Ectodermal cell (in vitro differentiated cells): ENCODE measurements around the gene PRRG4.
"Not testable (repeated sequence)": the region's sequence is repeated elsewhere in the genome, so short reads cannot be mapped to it uniquely, and the experiment has no call there.

ENCODE experiments used
- H3K27ac ChIP-seq: 2 replicates; pipeline ENCODE4 v1.7.0; 2013; ENCODE audit warnings: mild to moderate bottlenecking, low read depth, low read length; ENCODE audit not compliant: insufficient read depth, poor library complexity, severe bottlenecking
- H3K27me3 ChIP-seq: 2 replicates; pipeline ENCODE4 v1.7.0; 2013; ENCODE audit warnings: mild to moderate bottlenecking, low read length; ENCODE audit not compliant: insufficient read depth, control insufficient read depth, poor library complexity, severe bottlenecking
- H3K36me3 ChIP-seq: one replicate; pipeline ENCODE4 v1.7.0; 2013; ENCODE audit warnings: low read length; ENCODE audit not compliant: control insufficient read depth, insufficient read depth
- H3K4me1 ChIP-seq: one replicate; pipeline ENCODE4 v1.7.0; 2013; ENCODE audit warnings: low read length; ENCODE audit not compliant: control insufficient read depth, insufficient read depth
- H3K4me3 ChIP-seq: 2 replicates; pipeline ENCODE4 v1.7.0; 2013; ENCODE audit warnings: low read depth, low read length, control low read depth; ENCODE audit not compliant: insufficient read depth
- H3K9me3 ChIP-seq: 2 replicates; pipeline ENCODE4 v1.7.0; 2013; ENCODE audit warnings: mild to moderate bottlenecking, low read length, moderate library complexity; ENCODE audit not compliant: control insufficient read depth
- WGBS, 2 experiments: methylation state at CpG; one replicate each; pipeline ENCODE4 v1.1.7; 2013; ENCODE audit warnings: missing lambda C conversion rate in 2 of 2; 5-methylcytosine and 5-hydroxymethylcytosine counted together

Gene PRRG4

DNA sequence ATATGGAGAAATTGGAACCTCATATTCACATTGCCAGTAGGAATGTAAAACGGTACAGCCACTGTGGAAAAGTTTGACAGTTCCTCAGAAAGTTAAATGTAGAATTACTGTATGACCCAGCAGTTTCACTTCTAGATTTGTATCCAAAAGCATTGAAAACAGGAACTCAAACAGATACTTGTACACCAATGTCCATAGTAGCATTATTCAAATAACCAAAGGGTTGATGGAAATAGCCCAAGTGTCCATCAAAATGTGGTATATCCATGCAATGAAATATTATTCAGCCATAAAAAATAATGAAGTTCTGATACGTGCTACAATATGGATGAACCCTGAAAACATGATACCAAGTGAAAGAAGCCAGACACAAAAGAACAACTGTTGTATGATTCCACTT is 17.8 kb downstream of the PRRG4 start:
- no peaks in the 10 kb centered on the region for H3K36me3 ChIP-seq
- H3K9me3 ChIP-seq: no peaks in the 10 kb centered on the region
- 88 to 90% methylated on average over 1 to 2 of the region's 2 CpGs for WGBS, 2 experiments
- H3K4me3 ChIP-seq: no peak overlapping the region
- H3K27ac ChIP-seq: no peak overlapping the region
- H3K27me3 ChIP-seq: no peaks in the 10 kb centered on the region
- no peaks in the 10 kb centered on the region for H3K4me1 ChIP-seq

DNA sequence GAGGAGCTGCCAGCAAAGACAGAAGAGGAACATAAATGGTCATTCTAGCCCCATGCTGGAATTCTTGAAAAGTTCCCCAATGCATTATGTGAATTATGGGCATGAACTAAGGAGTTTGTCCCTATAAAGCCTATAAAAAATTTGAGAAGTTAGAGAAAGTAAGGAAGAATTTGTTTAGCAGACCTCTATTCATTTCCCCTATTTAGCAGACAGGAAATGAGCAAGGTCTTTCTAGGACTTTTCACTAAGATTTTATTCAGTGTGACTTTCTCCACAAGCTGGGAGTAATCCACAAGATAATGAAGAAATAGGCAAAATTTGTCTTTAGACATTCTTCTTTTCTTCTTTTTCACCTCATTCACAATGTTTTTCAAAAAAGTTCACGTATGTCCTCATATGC is 20.0 kb downstream of the PRRG4 start:
- H3K27ac ChIP-seq: no peak overlapping the region

DNA sequence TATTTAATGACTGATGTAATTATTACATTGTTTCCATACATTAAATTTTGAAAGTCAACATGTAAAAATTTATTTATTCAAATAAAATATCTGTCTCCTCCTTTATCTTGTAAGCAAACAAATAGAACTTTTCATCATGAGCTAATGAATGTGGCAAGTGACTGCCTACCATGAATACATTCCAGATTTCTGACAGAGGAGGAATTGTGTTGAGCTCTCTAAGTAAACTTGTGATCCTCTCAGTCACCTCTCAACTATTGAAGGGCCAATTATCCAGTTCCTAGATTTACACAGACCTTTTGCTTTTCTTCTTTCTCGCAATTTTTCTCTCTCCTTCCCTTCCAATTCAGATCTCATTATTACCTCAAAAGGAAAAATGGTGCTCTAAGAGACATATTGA is 21.5 kb downstream of the PRRG4 start:
- Histone ChIP-seq H3K4me3 (no peak overlapping the region), H3K9me3 (no peaks in the 10 kb centered on the region), H3K4me1 (no peaks in the 10 kb centered on the region), H3K27me3 (no peaks in the 10 kb centered on the region), H3K36me3 (no peaks in the 10 kb centered on the region), H3K27ac (no peak overlapping the region)
- WGBS, 2 experiments: 80 to 100% methylated on average over 1 of the region's 1 CpG

More for the DNA sequence above, 20.0 kb downstream of the PRRG4 start:
- no peaks in the 10 kb centered on the region for H3K4me1 ChIP-seq
- H3K36me3 ChIP-seq: no peaks in the 10 kb centered on the region
- 91 to 97% methylated on average over 1 of the region's 1 CpG for whole genome bisulfite sequencing, 2 experiments
- H3K4me3 ChIP-seq: no peak overlapping the region
- H3K27me3 ChIP-seq: no peaks in the 10 kb centered on the region
- no peaks in the 10 kb centered on the region for H3K9me3 ChIP-seq

DNA sequence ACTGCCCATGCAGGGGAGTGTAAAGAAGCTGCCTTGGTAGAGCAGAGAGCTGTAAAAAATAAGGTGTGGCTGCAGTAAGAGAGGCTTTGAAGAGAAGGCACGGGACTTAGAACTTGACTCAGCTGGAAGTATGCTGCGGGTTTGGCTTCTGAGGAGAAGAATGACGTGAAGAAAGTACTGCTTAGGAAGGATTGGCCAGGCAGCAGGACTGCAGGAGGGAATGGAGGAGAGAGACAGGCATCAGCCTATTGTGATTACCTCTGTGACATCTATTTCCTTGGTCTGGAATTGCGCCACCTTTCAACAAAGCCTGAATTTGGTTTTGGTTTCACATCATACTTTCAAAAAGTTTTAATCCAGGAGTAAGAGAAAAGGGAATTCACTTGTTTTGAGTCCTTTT is 22.5 kb downstream of the PRRG4 start:
- H3K27me3 ChIP-seq: no peaks in the 10 kb centered on the region
- H3K36me3 ChIP-seq: no peaks in the 10 kb centered on the region
- no peaks in the 10 kb centered on the region for H3K9me3 ChIP-seq
- H3K4me3 ChIP-seq: no peak overlapping the region
- 60 to 64% methylated on average over 4 of the region's 4 CpGs for WGBS, 2 experiments
- no peak overlapping the region for H3K27ac ChIP-seq
- no peaks in the 10 kb centered on the region for H3K4me1 ChIP-seq

DNA sequence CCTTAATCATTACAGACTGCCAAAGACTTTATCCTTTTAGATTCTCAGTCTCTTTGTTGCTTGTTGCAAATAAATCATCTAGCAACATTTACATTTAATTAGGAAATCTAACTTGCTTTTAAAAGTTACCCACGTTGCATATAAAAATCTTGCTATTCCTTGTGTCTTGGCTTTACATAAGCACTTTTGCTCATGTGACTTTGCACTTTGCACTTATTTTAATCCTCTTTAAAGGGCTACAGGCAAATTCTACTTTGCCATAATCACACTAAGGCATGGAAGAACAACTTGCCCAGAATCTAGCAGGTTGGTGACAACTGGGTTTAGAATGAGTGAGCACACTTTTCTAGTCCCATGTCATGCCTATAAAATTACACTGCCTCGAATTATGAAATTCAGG is 25.9 kb downstream of the PRRG4 start:
- 82 to 90% methylated on average over 1 to 2 of the region's 2 CpGs for WGBS, 2 experiments

DNA sequence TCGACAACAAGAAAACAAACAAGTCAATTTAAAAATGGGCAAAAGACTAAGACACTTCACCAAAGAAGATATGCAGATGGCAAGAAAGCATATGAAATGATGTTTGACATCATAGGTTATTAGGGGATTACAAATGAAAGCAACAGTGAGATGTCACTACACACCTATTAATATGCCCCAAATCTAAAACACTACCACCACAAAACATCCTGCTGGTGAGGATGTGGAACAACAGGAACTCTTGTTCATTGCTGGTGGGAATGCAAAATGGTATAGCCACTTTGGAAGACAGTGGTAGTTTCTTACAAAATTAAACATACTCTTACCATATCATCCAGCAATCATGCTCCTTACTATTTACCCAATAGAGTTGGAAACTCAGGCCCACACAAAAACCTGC is 29.0 kb downstream of the PRRG4 start:
- H3K4me1 ChIP-seq: peaks cover 5% of the 10 kb centered on the region
- no peaks in the 10 kb centered on the region for H3K27me3 ChIP-seq
- no peaks in the 10 kb centered on the region for H3K9me3 ChIP-seq
- no peaks in the 10 kb centered on the region for H3K36me3 ChIP-seq
- H3K4me3 ChIP-seq: no peak overlapping the region
- no peak overlapping the region for H3K27ac ChIP-seq
- 92% methylated on average over 1 of the region's 1 CpG; no CpG with 5 or more reads in 1 of the 2 experiments for WGBS, 2 experiments

More for the DNA sequence above, 25.9 kb downstream of the PRRG4 start:
- Histone ChIP-seq H3K36me3 (no peaks in the 10 kb centered on the region), H3K4me1 (no peaks in the 10 kb centered on the region), H3K27me3 (no peaks in the 10 kb centered on the region), H3K4me3 (no peak overlapping the region), H3K9me3 (no peaks in the 10 kb centered on the region), H3K27ac (no peak overlapping the region)

DNA sequence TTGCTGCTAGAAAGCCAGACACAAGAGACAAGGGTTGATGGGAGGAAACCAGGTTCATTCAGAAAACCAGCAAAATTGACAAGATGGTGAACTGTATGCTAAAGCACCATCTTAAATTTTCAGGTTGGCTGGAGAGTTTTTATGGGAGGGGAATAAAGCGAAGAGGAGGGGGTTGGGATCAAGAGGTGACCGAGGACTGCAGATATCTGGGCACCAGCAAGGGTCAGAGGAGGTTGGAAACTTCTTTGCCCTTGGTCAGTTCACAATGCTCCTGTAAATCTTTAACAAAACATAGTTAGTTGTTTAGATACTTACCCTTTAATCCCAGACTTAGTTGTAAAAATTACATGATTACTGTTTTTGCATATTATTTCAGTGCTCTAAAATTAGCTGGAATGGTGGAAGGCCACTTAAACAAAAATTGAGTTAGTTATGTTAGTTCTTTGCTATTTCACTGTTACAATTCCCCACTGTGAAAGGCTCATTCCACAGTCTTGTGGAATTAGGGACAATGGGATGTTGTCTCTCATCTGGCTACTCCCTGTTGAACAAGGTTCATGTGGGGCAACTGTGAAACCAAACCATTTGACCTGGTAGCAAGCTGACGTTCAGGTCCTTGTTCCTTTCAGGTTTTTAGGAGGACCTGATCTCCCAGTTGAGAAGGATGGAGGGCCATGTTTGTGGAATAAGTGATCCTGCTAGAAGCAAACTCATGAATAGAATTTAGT is 32.3 kb downstream of the PRRG4 start:
- Histone ChIP-seq H3K4me3 (no peak overlapping the region), H3K27me3 (no peaks in the 10 kb centered on the region), H3K36me3 (no peaks in the 10 kb centered on the region), H3K27ac (no peak overlapping the region), H3K4me1 (peaks cover 5% of the 10 kb centered on the region), H3K9me3 (no peaks in the 10 kb centered on the region)
- 88 to 89% methylated on average over 3 of the region's 3 CpGs for WGBS, 2 experiments

DNA sequence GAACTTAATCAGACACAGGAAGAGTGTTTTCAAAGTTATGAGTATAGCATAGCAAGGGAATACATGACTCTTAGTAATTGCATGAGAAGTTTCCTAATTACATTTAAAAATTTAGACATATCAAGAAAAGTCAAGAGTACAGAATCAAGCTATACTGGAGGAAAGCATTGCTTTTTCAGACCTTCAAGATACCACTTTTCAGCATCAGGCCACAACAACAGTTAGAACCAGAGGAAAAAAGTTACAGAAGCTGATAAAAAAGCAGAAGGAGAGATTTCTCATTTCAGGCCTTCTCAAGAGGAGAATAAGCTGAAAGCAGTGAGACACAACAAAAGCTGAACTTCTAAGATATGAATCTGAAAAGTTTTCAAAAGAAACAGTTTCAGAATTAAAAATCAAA is 34.8 kb downstream of the PRRG4 start:
- H3K9me3 ChIP-seq: no peaks in the 10 kb centered on the region
- H3K4me3 ChIP-seq: no peak overlapping the region
- H3K27ac ChIP-seq: no peak overlapping the region
- no peaks in the 10 kb centered on the region for H3K27me3 ChIP-seq
- no peaks in the 10 kb centered on the region for H3K36me3 ChIP-seq
- H3K4me1 ChIP-seq: peaks cover 5% of the 10 kb centered on the region

DNA sequence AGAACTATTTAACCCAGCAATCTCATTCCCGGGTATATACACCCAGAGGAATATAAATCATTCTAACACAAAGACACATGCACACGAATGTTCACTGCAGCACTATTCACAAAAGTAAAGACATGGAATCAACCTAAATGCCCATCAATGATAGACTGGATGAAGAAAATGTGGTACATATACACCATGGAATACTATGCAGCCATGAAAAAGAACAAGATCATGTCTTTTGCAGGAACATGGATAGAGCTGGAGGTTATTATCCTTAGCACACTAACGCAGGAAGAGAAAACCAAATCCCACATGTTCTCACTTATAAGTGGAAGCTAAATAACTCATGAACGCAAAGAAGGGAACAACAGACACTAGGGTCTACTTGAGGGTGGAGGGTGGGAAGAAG is 39.0 kb downstream of the PRRG4 start:
- not testable (repeated sequence) for H3K4me3 ChIP-seq, H3K27ac ChIP-seq, H3K36me3 ChIP-seq, H3K9me3 ChIP-seq, H3K4me1 ChIP-seq, H3K27me3 ChIP-seq
- WGBS, 2 experiments: 62 to 67% methylated on average over 3 to 4 of the region's 4 CpGs

DNA sequence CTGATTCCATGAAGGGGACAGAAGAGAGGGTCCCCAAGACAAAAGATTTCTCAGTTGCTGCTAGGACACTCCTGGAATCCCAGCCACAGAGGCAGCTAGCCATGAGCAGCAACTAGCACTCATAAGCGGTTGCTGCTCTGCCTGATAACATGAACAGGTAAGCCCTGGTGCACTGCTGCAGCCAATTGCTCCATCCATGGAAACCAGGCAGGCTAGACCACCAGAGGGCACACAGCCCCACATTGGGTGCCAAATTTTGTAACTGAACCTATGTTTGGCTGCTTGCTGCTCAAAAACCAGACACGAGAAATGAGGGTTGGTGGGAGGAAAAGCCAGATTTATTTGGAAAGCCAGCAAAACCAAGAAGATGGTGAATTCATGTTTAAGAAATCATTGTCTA is 40.9 kb downstream of the PRRG4 start:
- 85 to 91% methylated on average over 2 of the region's 2 CpGs for WGBS, 2 experiments
- H3K4me3 ChIP-seq: no peak overlapping the region
- H3K9me3 ChIP-seq: no peaks in the 10 kb centered on the region
- no peaks in the 10 kb centered on the region for H3K27me3 ChIP-seq
- no peak overlapping the region for H3K27ac ChIP-seq
- no peaks in the 10 kb centered on the region for H3K4me1 ChIP-seq
- no peaks in the 10 kb centered on the region for H3K36me3 ChIP-seq

DNA sequence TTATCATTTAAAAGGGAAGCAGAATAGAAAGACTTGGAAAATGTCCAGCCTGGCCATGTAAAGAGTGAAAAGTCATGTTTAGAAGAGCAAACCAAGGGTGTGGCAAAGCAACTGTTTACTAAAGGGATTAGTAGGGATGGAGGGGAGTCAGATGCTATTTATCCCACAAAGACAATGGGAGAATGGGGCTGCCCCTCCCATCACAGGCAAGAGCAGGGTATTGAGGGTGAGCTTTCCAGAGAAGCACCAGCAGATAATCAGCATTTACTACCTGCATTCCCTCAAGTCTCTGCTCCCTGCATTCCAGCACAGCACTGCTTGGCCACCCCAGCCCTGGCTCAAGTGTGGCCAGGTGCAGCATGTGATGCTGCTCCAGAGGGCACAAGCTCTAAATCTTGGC is 44.4 kb downstream of the PRRG4 start:
- no peaks in the 10 kb centered on the region for H3K4me1 ChIP-seq
- H3K27me3 ChIP-seq: no peaks in the 10 kb centered on the region
- no peaks in the 10 kb centered on the region for H3K9me3 ChIP-seq
- H3K4me3 ChIP-seq: no peak overlapping the region
- H3K36me3 ChIP-seq: no peaks in the 10 kb centered on the region
- no peak overlapping the region for H3K27ac ChIP-seq
